SU-DHL-6 (cell line): ENCODE data around the gene PSMA7.

Experiments used
- CTCF ChIP-seq: fragments of 200-600 bp; sonication (generic); IDR thresholded peaks from one replicate; pipeline ENCODE4 v1.5.1; 2017; ENCODE audit warnings: antibody characterized with exemption, mild to moderate bottlenecking, low read length, moderate library complexity; ENCODE audit not compliant: insufficient read depth, poor library complexity, severe bottlenecking
- EZH2phosphoT487 ChIP-seq: fragments of 200-600 bp; sonication (generic), shearing (Covaris generic); conservative IDR thresholded peaks from 2 replicates; pipeline ENCODE4 v1.6.1; 2018; ENCODE audit warnings: mild to moderate bottlenecking, antibody characterized with exemption, low read length, moderate library complexity, mixed read lengths

GRCh38 chr20:62182469-62183425 lies 39.6 kb upstream of the PSMA7 start, which contains the start of gene MTG2:
- TF ChIP-seq CTCF (no peak), EZH2phosphoT487 (no peak)
